GM04504 (cell line): Measurements from ENCODE around the gene MAPK1.
A peak's percentile ranks its signal among the peaks of the same experiment; 100 is the strongest.
"Not testable (repeated sequence)": the region's sequence is repeated elsewhere in the genome, so short reads cannot be mapped to it uniquely, and the experiment has no call there.

Experiments
- DNase-seq: peaks from one replicate; pipeline ENCODE4 v3.0.0-alpha.2; 2012; ENCODE audit warnings: low read depth

MAPK1 gene

DNA sequence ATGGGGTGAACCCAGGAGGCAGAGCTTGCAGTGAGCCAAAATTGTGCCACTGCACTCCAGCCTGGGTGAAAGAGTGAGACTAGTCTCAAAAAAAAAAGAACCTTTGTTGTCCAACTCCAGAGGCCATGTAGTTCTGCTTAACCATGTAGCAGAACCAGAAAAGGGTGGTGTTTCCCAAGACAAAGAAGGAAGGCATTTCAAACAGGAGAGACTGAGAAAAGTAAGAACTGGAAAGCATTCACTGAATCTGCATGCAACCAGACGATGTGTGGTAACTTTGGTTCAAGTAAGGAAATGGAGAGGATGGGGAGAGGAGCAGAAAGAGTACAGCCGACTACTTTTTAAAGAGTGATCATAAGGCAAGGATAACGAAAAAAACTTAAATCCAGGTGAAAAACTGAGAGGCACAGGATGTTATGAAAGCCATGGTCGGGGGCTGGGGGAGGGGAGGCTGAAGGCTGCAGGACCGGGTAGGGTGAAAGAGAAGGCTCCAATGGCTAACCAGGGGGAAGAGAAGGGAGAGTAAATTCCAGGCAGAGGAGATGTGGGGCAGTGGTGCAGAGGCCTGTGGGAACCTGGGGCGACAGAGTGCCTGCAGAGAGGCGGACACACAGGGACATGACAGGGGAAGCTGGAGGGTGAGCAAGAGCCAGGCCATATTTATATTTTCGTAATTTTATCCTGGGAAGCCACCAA lies 48.8 kb downstream of the MAPK1 start:
- no peak for DNase-seq

DNA sequence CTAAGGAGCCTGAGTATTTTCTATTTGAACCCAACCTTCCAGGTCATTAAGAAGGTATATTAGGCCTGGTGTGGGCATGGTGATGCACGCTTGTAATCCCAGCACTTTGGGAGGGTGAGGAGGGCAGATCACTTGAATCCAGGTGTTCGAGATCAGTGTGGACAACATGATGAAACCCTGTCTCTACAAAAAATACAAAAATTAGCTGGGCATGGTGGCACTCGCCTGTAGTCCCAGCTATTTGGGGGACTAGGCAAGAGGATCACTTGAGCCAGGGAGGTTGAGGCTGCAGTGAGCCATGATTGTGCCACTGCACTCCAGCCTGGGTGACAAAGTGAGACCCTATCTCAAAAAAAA lies 50.0 kb downstream of the MAPK1 start:
- not testable (repeated sequence) for DNase-seq

DNA sequence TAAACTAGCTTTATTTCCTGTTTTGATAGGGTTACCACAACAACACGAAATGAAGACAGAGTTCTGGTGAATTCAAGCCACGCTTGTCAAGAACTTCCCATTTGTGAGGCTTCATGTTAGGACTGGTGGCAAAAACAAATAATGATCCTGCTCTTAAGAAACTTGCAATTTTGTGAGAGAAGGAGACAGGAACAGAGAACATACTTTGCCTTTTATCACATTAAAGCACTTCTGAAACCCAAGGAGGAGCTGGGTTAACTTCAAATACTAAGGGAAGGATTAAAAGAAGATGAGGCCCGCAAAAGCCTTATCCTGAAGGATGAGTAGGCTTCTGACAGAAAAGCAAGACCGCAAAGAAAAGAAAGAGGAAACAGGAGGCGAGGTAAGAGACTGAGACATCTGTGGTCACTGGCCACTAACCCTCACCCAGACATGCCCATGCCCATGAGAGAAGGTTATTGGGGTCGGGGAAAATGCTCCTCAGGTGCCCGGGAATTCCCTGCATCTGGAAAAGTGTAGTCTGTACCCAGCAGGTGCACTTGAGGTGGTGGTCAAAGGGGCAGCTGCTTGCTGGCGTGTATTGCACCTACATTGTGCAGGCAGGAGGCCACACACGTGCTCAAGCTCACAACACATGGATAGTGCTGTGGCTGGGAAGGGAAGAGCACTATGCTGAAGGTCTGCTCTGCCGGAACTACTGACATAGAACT lies 50.5 kb downstream of the MAPK1 start:
- peak; percentile 88 for DNase-seq

DNA sequence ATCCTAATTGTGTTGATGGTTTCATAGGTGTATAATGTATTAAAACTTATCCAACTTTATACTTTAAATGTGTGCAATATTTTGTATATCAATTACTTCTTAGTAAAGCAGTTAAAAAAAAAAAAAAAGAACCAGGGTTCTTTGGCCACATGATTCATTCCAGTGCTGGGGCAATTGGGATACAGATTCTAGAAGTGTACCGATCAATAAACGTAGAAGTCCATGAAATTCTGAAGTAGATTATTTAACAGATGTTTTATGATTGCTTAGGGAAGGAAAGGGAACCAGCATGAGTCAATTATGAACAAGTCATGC lies 51.0 kb downstream of the MAPK1 start:
- no peak for DNase-seq

DNA sequence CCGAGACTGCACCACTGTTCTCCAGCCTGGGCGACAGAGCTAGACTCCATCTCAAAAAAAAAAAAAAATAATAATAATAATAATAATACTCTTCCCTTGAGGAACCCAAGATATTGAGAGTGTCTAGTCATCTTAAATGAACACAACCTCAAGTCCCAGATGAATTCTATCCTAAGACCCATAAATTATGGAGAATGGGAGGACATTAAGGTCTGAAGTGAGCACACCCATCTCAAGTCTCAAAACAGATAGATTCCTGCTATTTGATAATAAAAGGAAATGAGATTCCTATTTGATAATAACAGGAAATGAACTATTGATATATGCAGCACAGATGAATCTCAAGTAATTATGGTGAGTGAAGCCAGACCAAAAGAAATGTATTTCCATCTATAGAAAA lies 51.5 kb downstream of the MAPK1 start:
- DNase-seq = no peak

DNA sequence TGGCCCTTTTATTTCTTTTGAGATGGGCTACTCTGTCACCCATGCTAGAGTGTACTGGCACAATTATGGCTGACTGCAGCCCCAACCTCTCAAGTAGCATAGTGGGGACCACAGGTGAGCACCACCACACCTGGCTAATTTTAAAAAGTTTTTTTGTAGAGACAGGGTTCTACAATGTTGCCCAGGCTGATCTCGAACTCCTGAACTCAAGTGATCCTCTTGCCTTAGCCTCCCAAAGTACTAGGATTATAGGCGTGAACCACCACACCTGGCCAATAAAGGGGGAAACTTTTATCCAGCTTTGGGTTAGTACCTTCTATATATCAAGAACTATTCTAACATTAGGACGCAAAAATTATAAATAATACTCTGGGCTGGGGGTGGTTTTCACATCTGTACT lies 52.1 kb downstream of the MAPK1 start:
- DNase-seq = no peak

DNA sequence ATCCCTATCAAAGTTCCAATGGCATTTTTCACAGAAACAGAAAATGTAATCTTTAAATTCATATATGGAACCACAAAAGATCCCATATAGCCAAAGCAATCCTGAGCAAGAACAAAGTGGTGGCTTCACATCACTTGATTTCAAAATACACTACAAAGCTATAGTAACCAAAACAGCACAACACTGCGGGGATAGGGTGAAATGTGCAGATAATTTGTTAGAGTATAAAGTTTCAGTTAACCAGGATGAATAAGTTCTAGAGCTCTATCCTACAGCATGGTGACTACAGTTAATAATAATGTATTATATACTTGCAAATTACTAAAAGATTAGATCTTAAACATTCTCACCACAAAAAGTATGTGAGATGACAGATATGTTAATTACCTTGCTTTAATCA lies 55.5 kb downstream of the MAPK1 start:
- DNase-seq = no peak

DNA sequence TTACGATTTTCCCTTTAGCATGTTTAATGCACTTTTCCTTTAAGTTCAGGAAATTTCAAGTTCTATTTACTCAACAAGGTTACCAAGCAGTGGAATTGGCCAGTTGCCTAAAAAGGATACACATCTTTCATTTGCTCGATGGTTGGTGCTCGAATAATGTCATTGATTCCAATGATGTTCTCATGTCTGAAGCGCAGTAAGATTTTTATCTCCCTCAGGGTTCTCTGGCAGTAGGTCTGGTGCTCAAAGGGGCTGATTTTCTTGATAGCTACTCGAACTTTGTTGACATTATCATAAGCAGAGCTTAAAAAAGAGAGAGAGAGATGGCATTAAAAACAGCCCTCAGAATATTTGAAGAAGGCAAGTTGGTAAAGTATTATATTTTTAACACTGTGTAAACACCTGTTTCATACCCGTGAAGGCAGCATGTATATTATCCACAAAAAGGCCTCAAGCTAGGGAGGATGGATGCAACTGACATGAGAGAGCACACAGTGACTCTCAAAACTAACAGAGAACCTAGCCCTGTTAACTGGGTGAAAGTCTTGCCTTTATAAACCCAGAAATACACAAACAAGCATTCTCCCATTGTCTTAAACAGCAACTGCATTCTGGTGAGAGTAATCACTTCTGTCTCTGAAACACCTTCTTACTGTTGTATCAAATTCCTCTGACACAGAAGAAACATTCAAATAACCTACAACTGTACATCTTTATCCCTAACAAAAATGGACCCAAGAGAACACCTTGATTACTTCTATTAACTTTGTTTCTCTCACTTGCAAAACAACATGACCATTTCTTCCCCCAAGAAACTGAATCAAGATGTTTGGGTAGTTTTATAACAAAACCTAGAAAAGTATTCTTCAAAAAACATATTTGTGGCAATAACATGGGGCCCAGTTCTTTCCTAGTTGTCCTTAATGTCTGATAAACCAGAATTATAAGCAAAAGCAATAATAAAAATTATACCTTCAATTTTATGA lies 59.6 kb downstream of the MAPK1 start:
- no peak for DNase-seq

DNA sequence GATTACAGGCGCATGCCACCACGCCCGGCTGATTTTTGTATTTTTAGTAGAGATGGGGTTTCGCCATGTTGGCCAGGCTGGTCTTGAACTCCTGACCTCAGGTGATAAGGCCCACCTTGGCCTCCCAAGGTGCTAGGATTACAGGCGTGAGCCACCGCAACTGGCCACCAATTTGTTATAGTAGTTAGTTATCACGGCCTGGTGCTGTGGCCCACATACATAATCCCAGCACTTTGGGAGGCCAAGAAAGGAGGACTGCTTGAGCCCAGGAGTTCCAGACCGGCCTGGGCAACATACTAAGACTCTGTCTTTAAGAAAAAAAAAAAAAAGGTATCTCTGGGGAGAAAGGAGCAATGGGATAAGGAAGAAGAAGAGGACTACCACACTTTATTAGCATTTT lies 62.1 kb downstream of the MAPK1 start:
- not testable (repeated sequence) for DNase-seq

DNA sequence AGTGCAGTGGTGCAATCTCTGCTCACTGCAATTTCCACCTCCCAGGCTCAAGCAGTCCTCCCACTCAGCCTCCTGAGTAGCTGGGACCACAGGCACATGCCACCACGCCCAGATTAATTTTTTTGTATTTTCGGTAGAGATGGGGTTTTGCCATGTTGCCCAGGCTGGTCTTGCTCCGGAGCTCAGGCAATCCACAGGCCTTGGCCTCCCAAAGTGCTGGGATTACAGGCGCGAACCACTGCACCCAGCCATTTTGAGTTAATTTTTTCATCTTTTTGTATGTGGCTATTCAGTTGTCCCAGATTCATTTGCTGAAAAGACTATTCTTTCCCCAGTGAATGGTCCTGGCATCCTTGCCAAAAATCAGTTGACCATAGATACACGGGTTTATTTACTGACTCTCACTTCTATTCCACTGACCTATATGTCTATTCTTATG lies 63.6 kb downstream of the MAPK1 start:
- DNase-seq = no peak

DNA sequence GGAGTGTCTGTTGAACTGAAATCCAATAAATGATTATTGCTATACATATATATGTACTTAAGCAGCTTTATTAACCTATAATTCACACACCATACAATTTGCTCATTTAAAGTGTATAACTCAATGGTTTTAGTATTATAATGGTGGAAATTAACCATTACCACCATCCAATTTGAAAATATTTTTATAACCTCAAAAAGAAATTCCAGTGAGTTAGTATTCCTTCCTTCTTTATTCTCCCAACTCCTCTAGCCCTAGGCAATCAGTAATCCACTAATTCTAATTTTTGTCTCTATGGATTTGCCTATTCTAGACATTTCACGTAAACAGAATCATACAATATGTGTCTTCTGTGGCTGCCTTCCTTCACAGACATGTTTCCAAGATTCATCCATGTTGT lies 64.8 kb downstream of the MAPK1 start:
- DNase-seq = no peak

DNA sequence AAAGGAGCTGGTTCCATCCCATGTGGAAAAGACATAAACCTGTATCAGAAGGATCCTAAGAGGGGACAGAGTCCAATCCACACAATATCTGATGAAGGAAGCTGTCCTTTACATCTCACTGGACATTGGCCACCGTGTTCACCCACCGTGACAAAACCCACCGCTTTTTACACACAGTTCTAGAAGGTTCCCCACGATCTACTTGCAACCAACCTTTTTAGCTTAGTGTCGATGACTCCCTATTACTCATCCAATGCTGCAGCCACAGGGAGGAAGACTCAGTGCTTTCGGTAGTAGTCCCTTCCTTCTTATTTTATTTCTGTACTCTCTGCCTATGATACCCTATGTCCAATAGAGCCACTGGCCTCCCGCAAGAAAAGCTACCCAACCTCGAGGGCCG lies 65.4 kb downstream of the MAPK1 start:
- DNase-seq = no peak

DNA sequence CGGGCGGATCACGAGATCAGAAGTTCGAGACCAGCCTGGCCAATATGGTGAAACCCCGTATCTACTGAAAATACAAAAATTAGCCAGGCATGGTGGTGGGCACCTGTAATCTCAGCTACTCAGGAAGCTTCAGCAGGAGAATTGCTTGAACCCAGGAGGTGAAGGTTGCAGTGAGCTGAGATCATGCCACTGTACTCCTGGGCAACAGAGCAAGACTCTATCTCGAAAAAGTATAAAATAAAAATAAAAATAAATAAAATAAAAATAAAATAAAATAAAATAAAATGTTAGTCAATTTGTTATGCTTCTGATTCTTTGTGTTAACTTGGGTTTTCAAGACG lies 66.2 kb downstream of the MAPK1 start:
- not testable (repeated sequence) for DNase-seq

DNA sequence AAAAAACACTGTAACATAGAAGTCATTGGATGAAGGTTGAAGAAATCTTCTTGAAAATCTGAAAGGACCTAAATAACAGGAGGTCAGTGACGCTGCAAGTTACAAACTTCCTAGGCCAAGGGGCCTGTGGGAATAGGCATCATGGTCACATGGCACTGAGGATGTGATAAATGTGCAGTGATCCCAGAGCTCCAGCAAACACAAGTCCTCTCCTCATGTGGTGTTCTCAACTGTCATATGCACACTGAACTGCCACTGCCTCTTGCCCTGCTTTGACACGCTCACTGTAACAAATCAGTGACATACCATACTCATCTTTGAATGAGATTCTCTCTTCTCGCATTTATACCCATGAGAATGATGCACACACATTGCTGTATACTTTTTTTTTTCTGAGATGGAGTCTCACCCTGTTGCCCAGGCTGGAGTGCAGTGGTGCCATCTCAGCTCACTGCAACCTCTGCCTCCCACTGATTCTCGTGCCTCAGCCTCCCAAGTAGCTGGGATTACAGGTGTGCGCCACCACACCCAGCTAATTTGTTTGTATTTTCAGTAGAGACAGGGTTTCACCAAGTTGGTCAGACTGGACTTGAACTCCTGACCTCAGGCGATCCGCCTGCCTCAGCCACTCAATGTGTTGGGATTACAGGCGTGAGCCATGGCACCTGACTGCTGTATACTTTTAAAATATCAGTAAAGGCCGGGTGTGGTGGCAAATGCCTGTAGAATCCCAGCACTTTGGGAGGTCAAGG lies 66.7 kb downstream of the MAPK1 start:
- DNase-seq = no peak

DNA sequence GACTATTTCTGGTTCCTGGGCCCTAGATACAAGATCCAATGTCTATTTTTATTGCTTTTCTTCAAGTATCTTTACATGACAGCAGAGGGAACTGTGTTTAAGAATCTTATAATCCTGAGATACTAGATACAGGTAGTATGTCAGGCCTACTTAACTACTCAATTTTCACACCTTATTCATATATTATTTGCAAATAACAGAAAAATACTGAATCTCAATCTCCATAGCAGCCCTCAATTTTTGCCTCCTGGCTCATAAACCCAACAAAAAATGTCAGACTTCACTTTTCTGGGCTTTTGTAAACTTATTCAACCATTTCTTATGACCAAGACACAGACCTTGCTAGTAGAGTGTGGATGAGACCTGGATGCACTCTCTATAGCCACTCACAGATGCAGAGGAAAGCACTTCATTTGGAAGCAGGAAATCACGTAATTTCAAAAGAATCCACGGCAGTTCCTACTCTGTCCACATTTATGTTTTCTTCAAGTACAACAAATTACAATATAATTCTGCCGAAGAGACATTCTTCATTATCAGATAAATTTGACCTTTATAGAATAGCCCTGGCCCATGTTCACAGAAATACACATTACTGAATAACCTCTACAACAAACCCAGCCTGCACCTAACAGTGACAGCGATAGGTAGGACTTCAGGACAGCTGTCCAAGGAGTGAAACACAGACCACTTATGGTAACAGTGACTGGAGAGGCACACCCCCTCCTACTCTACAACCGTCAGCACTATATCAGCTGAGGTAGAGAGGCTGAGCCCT lies 69.8 kb downstream of the MAPK1 start:
- peak; percentile 43 for DNase-seq

DNA sequence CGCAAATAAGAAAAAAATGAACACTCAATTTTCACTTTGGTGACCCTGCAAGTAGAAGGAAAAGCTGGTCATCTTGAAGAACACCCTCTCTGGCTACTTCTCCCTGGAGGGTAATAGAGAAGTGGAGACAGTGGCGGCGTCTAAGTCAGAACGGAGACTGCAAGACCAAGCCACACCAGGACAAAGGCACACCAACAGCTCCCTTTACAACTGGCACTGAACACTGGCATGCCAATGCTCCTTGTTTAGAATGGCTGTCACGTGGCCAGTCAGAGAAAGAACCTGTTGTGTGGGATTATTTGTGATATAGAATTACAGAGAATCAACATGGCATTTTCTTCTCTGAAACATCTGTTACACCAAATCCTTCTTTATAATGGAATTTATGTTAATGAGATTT lies 70.6 kb downstream of the MAPK1 start:
- no peak for DNase-seq

DNA sequence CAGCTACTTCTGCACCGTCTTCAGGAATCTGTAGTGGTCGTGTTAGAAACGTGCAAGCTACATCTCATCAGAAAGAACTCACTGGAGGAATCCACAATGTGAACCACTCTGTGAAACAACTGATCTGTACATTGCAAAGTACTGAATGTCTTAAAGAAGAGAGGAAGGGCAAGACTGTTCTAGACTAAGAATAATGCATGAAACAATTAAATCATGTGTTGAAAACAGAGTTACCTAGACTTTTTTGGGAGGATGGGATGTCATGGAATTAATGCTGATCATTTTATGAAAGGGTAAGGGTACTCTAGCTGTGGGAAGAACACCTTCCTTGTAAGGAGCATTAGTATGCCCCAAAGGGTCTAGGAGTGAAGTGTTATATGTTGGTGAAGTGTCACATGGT lies 71.2 kb downstream of the MAPK1 start:
- no peak for DNase-seq

DNA sequence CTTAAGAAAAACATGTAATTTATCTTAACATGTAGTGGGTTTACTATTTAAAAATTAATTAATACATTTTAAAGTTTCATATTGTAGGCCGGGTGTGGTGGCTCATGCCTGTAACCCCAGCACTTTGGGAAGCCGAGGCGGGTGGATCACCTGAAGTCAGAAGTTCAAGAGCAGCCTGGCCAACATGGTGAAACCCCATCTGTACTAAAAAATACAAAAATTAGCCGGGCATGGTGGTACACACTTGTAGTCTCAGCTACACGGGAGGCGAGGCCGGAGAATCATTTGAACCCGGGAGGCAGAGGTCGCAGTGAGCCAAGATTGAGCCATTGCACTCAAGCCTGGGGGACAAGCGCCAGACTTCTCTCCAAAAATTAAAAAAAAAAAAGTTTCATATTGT lies 73.7 kb downstream of the MAPK1 start:
- not testable (repeated sequence) for DNase-seq

DNA sequence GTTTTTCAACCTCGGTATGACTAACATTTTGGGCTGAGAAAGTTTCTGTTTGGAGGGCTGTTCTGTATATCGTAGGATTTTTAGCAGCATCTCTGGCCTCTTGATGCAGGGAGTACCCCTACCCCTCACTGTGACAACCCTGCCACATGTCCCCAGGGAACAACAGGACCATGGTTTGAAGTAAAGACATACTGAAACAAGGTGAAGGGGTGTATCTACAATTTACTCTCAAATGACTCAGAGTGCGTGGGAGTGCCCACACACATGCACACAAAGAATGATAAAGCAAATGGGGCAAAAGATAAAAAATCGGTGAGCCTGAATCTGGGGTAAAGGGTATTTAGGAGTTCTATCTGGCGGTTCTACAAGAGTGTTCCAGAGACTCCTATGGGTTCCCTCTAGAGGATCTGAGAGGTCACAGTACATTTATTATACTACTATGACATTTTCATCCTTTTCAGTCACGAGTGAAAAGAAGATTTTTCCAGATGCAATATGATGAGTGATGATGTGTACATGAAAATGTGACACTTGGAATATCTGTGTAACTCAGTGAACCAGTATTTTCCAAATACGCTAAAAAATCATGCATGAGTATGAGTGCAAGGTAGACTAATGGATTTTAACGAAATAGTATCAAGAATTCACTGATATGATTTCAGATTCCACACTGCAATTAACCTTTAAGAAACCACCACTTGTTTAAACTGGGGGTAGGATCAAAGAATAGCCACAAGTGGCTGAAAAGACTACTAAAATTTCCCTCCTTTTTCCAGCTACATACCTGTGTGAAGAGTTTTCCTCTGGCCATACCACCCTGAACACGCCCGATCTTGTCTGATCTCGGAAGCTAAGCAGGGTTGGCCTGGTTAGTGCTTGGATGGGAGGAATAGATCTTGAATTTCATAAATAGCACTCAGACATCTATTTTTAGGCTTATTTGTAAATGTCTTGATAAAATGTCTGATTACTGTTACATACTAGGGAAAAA lies 75.5 kb downstream of the MAPK1 start:
- no peak for DNase-seq
